AG04450 (cell line): ENCODE measurements around the gene XKR7. TPM values are rescaled to one million over a fixed set of nuclear protein-coding genes. Genes with fewer than 3 reads are reported as not detected.

Experiments used
- CTCF ChIA-PET: fragments of 300-600, 350-600 bp; formaldehyde crosslinking; extraction: SDS; loops from one replicate; lab custom pipeline; 2022; ENCODE audit warnings: antibody characterized with exemption, inconsistent platforms; lab: Charles Lee
- POLR2A ChIA-PET: fragments of 350-600 bp; formaldehyde crosslinking; extraction: SDS; loops from one replicate; lab custom pipeline; 2021; ENCODE audit warnings: antibody characterized with exemption, inconsistent platforms; lab: Yijun Ruan, JAX
- DNase-seq: peaks from one replicate; pipeline ENCODE4 v3.0.0-alpha.2; 2011; ENCODE audit warnings: low read depth, low spot score
- H3K27ac ChIP-seq: one replicate; pipeline ENCODE4 v1.5.1; 2012; ENCODE audit warnings: low read depth, low read length, control low read depth
- H3K27me3 ChIP-seq: one replicate; pipeline ENCODE4 v1.6.0; 2012; ENCODE audit warnings: low read length; ENCODE audit not compliant: control insufficient read depth, insufficient read depth
- H3K4me3 ChIP-seq: 2 replicates; pipeline ENCODE4 v1.5.1; 2011; ENCODE audit warnings: mild to moderate bottlenecking, low read depth, low read length, control low read depth
- H3K9me3 ChIP-seq: 2 replicates; pipeline ENCODE4 v1.5.1; 2012; ENCODE audit warnings: low read length; ENCODE audit not compliant: control insufficient read depth, insufficient read depth
- polyA plus RNA-seq: library from polyadenylated mRNA; depleted of rRNA; stranded (reverse); fragments of >200 nt; gene quantifications from 2 replicates; pipeline ENCODE4 v1.2.3, GENCODE V29; 2011
- TF ChIP-seq, protein P1 (sequence below): IDR thresholded peaks from 2 replicates; pipeline ENCODE4 v1.5.1; 2011; ENCODE audit warnings: low read depth, low read length, control low read depth, inconsistent platforms

Gene XKR7
- polyA plus RNA-seq, 1 experiment = not detected

DNA sequence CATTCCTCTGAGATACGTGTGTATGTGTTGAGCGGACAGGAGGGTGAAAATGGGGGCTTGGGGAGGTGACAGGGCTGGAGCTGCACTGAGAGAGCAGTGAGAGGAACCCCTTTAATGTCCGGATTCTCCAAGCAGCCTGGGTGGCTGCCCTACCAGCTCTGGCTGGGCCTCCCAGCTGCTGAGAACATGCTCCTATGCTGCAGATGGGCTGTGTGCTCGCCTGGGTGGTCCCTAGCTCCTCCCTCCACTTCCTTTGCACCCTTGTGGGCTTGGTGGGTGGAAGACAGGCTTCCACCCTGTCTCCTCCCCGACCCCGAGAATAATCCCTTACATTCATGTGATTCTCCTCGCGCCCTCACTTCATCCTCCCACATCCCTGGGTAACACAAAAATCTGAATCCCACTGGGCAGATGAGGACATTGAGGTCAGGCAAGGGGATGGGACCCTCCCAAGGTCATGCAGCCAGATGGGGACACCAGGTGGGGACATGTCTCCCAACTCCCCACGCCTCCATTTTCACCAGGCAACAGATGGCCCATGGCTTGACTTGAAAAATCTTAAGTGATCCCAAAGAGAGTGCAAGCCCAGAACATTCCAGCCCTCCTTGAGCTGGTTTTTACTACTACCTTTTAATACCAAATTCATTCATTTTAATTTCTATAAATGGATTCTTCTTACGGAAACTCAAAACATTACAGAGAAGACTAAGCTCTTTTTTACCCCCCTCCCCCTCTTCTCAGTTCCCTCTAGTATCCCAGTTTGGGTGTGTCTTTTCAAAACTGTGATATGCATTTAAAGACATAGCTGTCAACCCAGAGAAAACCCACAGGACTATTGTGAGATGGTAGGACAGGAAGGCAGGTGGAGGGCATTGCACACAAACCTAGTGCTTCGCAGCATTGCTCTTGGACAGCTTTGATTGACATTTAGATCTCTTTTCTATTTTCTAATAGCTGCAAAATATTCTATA lies 11.1 kb upstream of the XKR7 start:
- CTCF ChIA-PET = interaction anchor here (0.7 to 1.1 kb wide), 4 partner anchors 74 to 134 kb away, joined by 3 to 7 read pairs (median 4); no protein-coding TSS in a partner anchor
- Histone ChIP-seq H3K4me3 (no peak overlapping the region), H3K27me3 (peaks cover 21% of the 10 kb centered on the region), H3K9me3 (no peaks in the 10 kb centered on the region), H3K27ac (no peak overlapping the region)
- no peak for DNase-seq
- TF ChIP-seq, protein P1, sequence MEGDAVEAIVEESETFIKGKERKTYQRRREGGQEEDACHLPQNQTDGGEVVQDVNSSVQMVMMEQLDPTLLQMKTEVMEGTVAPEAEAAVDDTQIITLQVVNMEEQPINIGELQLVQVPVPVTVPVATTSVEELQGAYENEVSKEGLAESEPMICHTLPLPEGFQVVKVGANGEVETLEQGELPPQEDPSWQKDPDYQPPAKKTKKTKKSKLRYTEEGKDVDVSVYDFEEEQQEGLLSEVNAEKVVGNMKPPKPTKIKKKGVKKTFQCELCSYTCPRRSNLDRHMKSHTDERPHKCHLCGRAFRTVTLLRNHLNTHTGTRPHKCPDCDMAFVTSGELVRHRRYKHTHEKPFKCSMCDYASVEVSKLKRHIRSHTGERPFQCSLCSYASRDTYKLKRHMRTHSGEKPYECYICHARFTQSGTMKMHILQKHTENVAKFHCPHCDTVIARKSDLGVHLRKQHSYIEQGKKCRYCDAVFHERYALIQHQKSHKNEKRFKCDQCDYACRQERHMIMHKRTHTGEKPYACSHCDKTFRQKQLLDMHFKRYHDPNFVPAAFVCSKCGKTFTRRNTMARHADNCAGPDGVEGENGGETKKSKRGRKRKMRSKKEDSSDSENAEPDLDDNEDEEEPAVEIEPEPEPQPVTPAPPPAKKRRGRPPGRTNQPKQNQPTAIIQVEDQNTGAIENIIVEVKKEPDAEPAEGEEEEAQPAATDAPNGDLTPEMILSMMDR = no peak
- POLR2A ChIA-PET = no interaction called here

DNA sequence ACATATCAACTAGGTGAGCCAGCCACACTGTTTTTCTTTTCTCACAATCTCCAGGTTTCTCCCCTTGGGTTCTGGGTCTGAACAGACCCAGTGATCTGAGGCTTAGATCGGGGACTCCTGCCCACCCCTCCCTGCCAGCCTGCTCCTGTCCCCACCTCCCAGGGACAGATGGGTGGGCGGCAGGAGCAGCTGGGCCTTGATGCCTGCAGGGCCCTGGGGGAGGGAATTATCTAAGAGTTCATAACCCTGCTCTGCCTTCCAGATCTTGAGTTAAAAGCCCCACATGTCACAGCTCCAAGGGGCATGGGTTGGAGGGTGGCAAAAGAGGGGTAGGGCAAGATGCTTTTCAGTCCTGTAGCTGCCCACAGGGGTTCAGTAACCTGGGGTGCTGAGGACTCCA lies 5.2 kb upstream of the XKR7 start:
- TF ChIP-seq, protein P1 = no peak
- DNase-seq = no peak
- Histone ChIP-seq H3K27ac (no peak overlapping the region), H3K27me3 (peaks cover 28% of the 10 kb centered on the region), H3K4me3 (no peak overlapping the region), H3K9me3 (no peaks in the 10 kb centered on the region)
- ChIA-PET POLR2A (no interaction called here), CTCF (interaction anchor here (1.8 to 2.2 kb wide), 2 partner anchors 10 to 110 kb away, joined by 7 to 16 read pairs; partner anchors contain the start of gene PDRG1)

GRCh38 chr20:31963889-31964288 lies 4.1 kb upstream of the XKR7 start:
- Histone ChIP-seq H3K9me3 (no peaks in the 10 kb centered on the region), H3K27me3 (peaks cover 29% of the 10 kb centered on the region), H3K27ac (no peak overlapping the region), H3K4me3 (no peak overlapping the region)
- ChIA-PET POLR2A (no interaction called here), CTCF (interaction anchor here (1.8 to 2.2 kb wide), 2 partner anchors 12 to 111 kb away, joined by 7 to 16 read pairs; partner anchors contain the start of gene PDRG1)
- DNase-seq = no peak
- TF ChIP-seq, protein P1 = no peak

GRCh38 chr20:31966991-31967655 lies 828 bp upstream of the XKR7 start:
- DNase-seq = no peak
- no peak overlapping the region for H3K27ac ChIP-seq
- CTCF ChIA-PET = interaction anchor here (1.1 to 1.6 kb wide), 3 partner anchors 15 to 144 kb away, joined by 3 to 10 read pairs (median 4); partner anchors contain the start of gene PDRG1

More at GRCh38 chr20:31966991-31967655, 828 bp upstream of the XKR7 start:
- TF ChIP-seq, protein P1 = no peak
- Histone ChIP-seq H3K4me3 (no peak overlapping the region), H3K9me3 (no peaks in the 10 kb centered on the region), H3K27me3 (peaks cover 30% of the 10 kb centered on the region)
- POLR2A ChIA-PET = no interaction called here
